Measurements from ENCODE around the gene HHAT. TPM values are rescaled to one million over a fixed set of nuclear protein-coding genes. Genes with fewer than 3 reads are reported as not detected.
A peak's percentile ranks its signal among the peaks of the same experiment; 100 is the strongest.

Gene HHAT
- polyA plus RNA-seq, 1 donor from 2014 or later = 5.3 TPM

DNA sequence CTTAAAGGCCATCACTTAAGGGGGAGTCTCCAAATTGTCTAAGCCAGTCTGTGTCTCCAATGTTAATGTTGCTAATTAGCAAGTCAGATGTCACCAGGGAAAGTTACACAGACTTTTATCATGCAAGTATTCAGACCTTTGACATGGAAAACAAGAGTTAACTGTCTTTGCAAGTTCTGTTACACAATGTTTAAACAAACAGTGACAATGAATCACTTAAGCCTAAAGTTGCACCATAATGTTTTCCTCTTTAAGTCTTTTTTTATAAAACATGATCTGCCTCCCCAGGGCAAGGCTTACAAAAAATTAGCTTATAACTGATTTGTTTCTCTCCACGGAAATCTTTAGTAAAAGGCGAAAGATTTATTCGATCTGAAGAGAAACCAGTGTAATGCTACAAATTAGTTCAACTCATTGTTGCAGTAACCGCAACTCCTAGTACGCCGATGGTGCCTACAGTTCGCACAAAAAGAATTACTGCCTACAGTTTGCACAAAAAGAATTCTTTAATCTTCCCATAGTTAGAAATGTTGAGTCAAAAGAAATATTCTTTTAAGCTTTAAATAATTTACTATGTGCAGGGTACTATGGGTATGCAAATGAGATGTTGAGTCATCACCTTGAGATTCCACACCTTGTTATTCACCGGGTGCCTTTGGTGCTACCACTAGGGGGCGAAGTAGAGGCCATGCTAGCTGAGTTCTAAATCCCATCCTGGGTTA is 45.3 kb downstream of the HHAT start:
- Histone ChIP-seq H3K4me3 (ENCODE audit: low read length) (no peak overlapping the region), H3K27me3 (ENCODE audit: insufficient read depth, low read depth, low read length) (no peaks in the 10 kb centered on the region), H4K20me1 (ENCODE audit: insufficient read depth) (no peaks in the 10 kb centered on the region), H3K9ac (ENCODE audit: low read length) (no peak overlapping the region), H3K27ac (ENCODE audit: low read length) (no peak overlapping the region), H3K9me3 (ENCODE audit: low read length) (no peaks in the 10 kb centered on the region), H3K4me2 (ENCODE audit: low read length) (no peak overlapping the region), H3F3A (ENCODE audit: insufficient read depth, low read length, poor library complexity, severe bottlenecking) (no peaks in the 10 kb centered on the region), H3K9me2 (ENCODE audit: insufficient read depth, low read length) (no peaks in the 10 kb centered on the region), H3K79me2 (replicated peaks; ENCODE audit: insufficient read depth, low read length) (no peaks in the 10 kb centered on the region), H3K36me3 (ENCODE audit: insufficient read depth, low read length) (no peaks in the 10 kb centered on the region), H2AFZ (ENCODE audit: low read depth, low read length) (no peak overlapping the region)
- TF ChIP-seq MXI1 (conservative IDR thresholded peaks at IDR 0.05; ENCODE audit: poor library complexity, severe bottlenecking) (no peak), EP300 (conservative IDR thresholded peaks at IDR 0.05; ENCODE audit: poor library complexity, severe bottlenecking) (no peak), EZH2 (IDR thresholded peaks at IDR 0.05; ENCODE audit: borderline replicate concordance, insufficient read depth, low read length, poor library complexity, severe bottlenecking) (no peak), SMC3 (conservative IDR thresholded peaks at IDR 0.05; ENCODE audit: poor library complexity) (no peak), RAD21 (conservative IDR thresholded peaks at IDR 0.05) (no peak), POLR2AphosphoS5 (IDR thresholded peaks at IDR 0.05) (no peak), TAF1 (IDR thresholded peaks at IDR 0.05; ENCODE audit: low read depth) (no peak)
- TF ChIP-seq, protein P1, sequence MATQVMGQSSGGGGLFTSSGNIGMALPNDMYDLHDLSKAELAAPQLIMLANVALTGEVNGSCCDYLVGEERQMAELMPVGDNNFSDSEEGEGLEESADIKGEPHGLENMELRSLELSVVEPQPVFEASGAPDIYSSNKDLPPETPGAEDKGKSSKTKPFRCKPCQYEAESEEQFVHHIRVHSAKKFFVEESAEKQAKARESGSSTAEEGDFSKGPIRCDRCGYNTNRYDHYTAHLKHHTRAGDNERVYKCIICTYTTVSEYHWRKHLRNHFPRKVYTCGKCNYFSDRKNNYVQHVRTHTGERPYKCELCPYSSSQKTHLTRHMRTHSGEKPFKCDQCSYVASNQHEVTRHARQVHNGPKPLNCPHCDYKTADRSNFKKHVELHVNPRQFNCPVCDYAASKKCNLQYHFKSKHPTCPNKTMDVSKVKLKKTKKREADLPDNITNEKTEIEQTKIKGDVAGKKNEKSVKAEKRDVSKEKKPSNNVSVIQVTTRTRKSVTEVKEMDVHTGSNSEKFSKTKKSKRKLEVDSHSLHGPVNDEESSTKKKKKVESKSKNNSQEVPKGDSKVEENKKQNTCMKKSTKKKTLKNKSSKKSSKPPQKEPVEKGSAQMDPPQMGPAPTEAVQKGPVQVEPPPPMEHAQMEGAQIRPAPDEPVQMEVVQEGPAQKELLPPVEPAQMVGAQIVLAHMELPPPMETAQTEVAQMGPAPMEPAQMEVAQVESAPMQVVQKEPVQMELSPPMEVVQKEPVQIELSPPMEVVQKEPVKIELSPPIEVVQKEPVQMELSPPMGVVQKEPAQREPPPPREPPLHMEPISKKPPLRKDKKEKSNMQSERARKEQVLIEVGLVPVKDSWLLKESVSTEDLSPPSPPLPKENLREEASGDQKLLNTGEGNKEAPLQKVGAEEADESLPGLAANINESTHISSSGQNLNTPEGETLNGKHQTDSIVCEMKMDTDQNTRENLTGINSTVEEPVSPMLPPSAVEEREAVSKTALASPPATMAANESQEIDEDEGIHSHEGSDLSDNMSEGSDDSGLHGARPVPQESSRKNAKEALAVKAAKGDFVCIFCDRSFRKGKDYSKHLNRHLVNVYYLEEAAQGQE (IDR thresholded peaks at IDR 0.05; ENCODE audit: borderline replicate concordance) = no peak
- TF ChIP-seq, protein P2, sequence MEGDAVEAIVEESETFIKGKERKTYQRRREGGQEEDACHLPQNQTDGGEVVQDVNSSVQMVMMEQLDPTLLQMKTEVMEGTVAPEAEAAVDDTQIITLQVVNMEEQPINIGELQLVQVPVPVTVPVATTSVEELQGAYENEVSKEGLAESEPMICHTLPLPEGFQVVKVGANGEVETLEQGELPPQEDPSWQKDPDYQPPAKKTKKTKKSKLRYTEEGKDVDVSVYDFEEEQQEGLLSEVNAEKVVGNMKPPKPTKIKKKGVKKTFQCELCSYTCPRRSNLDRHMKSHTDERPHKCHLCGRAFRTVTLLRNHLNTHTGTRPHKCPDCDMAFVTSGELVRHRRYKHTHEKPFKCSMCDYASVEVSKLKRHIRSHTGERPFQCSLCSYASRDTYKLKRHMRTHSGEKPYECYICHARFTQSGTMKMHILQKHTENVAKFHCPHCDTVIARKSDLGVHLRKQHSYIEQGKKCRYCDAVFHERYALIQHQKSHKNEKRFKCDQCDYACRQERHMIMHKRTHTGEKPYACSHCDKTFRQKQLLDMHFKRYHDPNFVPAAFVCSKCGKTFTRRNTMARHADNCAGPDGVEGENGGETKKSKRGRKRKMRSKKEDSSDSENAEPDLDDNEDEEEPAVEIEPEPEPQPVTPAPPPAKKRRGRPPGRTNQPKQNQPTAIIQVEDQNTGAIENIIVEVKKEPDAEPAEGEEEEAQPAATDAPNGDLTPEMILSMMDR (IDR thresholded peaks at IDR 0.05; ENCODE audit: poor library complexity, severe bottlenecking) = peak; percentile 34

DNA sequence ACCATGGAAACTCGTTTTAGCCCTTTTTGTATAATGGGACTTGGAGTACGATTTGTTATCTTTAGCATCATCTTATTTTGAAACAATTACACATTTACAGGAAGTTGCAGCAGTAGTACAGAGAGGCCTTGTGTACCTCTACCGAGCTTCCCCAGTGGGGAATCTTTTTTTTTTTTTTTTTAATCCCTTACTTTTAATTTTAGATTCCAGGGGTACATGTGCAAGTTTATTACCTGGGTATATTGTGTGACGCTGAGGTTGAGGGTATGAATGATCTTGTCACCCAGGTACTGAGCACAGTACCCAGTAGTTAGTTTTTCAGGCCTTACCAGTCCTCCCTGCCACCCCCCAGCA is 45.9 kb downstream of the HHAT start:
- no peak overlapping the region for H3K27ac ChIP-seq (ENCODE audit: low read length)
- H3K4me3 ChIP-seq (ENCODE audit: low read length) = no peak overlapping the region

More for the DNA sequence above, 45.9 kb downstream of the HHAT start:
- no peaks in the 10 kb centered on the region for H3K36me3 ChIP-seq (ENCODE audit: insufficient read depth, low read length)
- no peak overlapping the region for H3K4me2 ChIP-seq (ENCODE audit: low read length)
- no peaks in the 10 kb centered on the region for H3K27me3 ChIP-seq (ENCODE audit: insufficient read depth, low read depth, low read length)
- no peak overlapping the region for H2AFZ ChIP-seq (ENCODE audit: low read depth, low read length)
- TF ChIP-seq, protein P2 (IDR thresholded peaks at IDR 0.05; ENCODE audit: poor library complexity, severe bottlenecking) = peak; percentile 1
- TF ChIP-seq POLR2AphosphoS5 (IDR thresholded peaks at IDR 0.05) = no peak
- H3K9ac ChIP-seq (ENCODE audit: low read length) = no peak overlapping the region
- H3K9me2 ChIP-seq (ENCODE audit: insufficient read depth, low read length) = no peaks in the 10 kb centered on the region
- H4K20me1 ChIP-seq (ENCODE audit: insufficient read depth) = no peaks in the 10 kb centered on the region
- no peaks in the 10 kb centered on the region for H3F3A ChIP-seq (ENCODE audit: insufficient read depth, low read length, poor library complexity, severe bottlenecking)
- no peaks in the 10 kb centered on the region for H3K79me2 ChIP-seq (replicated peaks; ENCODE audit: insufficient read depth, low read length)
- no peaks in the 10 kb centered on the region for H3K9me3 ChIP-seq (ENCODE audit: low read length)
